Hepatocyte (in vitro differentiated cells): ENCODE data around the gene WNK1. TPM values are rescaled to one million over a fixed set of nuclear protein-coding genes. Genes with fewer than 3 reads are reported as not detected.

Experiments used
- DNase-seq: peaks from one replicate; pipeline ENCODE4 v3.0.0-alpha.2; 2016; ENCODE audit warnings: low spot score
- H2AFZ ChIP-seq: fragments of 200-600 bp; sonication (generic); 2 replicates; pipeline ENCODE4 v1.6.0; 2016; ENCODE audit warnings: antibody characterized with exemption, mild to moderate bottlenecking
- H3K27ac ChIP-seq: fragments of 200-600 bp; sonication (generic); 2 replicates; pipeline ENCODE4 v1.5.1; 2016; ENCODE audit warnings: mild to moderate bottlenecking
- H3K27me3 ChIP-seq: fragments of 200-600 bp; sonication (generic); 2 replicates; pipeline ENCODE4 v1.6.1; 2016
- H3K36me3 ChIP-seq: fragments of 200-600 bp; sonication (generic); replicated peaks from 2 replicates; pipeline ENCODE4 v1.5.1; 2016; ENCODE audit warnings: low read depth; ENCODE audit not compliant: insufficient read depth
- H3K4me1 ChIP-seq: fragments of 200-600 bp; sonication (generic); 2 replicates; pipeline ENCODE4 v1.5.1; 2016; ENCODE audit warnings: mild to moderate bottlenecking, moderate library complexity; ENCODE audit not compliant: insufficient read depth
- H3K4me2 ChIP-seq: fragments of 200-600 bp; sonication (generic); 2 replicates; pipeline ENCODE4 v1.6.0; 2016
- H3K4me3 ChIP-seq: fragments of 200-600 bp; sonication (generic); 2 replicates; pipeline ENCODE4 v1.5.1; 2016; ENCODE audit warnings: mild to moderate bottlenecking
- H3K79me2 ChIP-seq: fragments of 200-600 bp; sonication (generic); 2 replicates; pipeline ENCODE4 v1.6.0; 2017; ENCODE audit warnings: mild to moderate bottlenecking
- H3K9me2 ChIP-seq: fragments of 200-600 bp; sonication (generic); replicated peaks from 2 replicates; pipeline ENCODE4 v1.6.0; 2017; ENCODE audit warnings: mild to moderate bottlenecking; ENCODE audit not compliant: insufficient read depth
- H3K9me3 ChIP-seq: fragments of 200-600 bp; sonication (generic); 2 replicates; pipeline ENCODE4 v1.5.1; 2016; ENCODE audit warnings: low read depth, mild to moderate bottlenecking
- H4K20me1 ChIP-seq: fragments of 200-600 bp; sonication (generic); 2 replicates; pipeline ENCODE4 v1.6.0; 2016; ENCODE audit warnings: mild to moderate bottlenecking; ENCODE audit not compliant: insufficient read depth, poor library complexity, severe bottlenecking
- EZH2 ChIP-seq: fragments of 200-600 bp; sonication (generic); IDR thresholded peaks from 2 replicates; pipeline ENCODE4 v1.6.1; 2016; ENCODE audit warnings: antibody characterized with exemption, mild to moderate bottlenecking, borderline replicate concordance
- EZH2phosphoT487 ChIP-seq: fragments of 200-600 bp; sonication (generic); IDR thresholded peaks from one replicate; pipeline ENCODE4 v1.6.1; 2018; ENCODE audit warnings: antibody characterized with exemption, mild to moderate bottlenecking, low read depth, moderate library complexity; ENCODE audit not compliant: unreplicated experiment, severe bottlenecking
- WGBS: methylation state at CpG from one replicate; pipeline ENCODE4 v1.1.6; 2016; ENCODE audit warnings: low lambda C conversion rate; ENCODE audit errors: missing lambda C conversion rate; 5-methylcytosine and 5-hydroxymethylcytosine counted together
- polyA plus RNA-seq: library from polyadenylated mRNA; unstranded; fragments of >200 nt; fragmentation: Nextera tagmentation; extraction: Ambion mirVana; gene quantifications from 2 replicates; pipeline ENCODE4 v1.2.1, GENCODE V29; 2016
- total RNA-seq: library from RNA; depleted of rRNA; stranded (reverse); fragments of >200 nt; gene quantifications from 2 replicates; pipeline ENCODE4 v1.2.3, GENCODE V29; 2014
- TF ChIP-seq, protein P1 (sequence below): fragments of 200-600 bp; sonication (generic); IDR thresholded peaks from 2 replicates; pipeline ENCODE4 v1.5.1; 2016; ENCODE audit warnings: antibody characterized with exemption, mild to moderate bottlenecking; ENCODE audit not compliant: poor library complexity

WNK1 gene
- total and polyA plus RNA-seq, 2 experiments from 2014 or later = 58.5 to 62.6 TPM

DNA sequence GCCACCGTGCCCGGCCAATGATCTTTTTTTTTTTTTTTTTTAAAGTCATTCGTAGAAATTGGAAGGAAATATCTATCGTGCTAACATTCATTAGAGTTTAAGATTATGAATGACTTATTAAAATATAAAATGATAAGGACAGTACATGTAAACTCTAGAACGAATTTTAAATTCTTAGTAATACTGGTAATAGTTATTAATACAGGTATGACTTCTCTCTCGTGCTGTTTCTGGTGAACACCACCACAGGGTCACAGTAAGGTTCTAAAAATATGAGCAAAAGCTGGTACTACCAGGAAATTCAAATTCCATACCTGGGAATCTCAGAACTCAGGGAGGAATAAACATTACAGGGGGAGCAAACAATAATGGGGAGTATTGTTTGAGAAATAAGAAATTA, 26.2 kb downstream of the WNK1 start:
- DNase-seq = no peak
- Histone ChIP-seq H2AFZ (no peak overlapping the region), H3K9me3 (no peaks in the 10 kb centered on the region), H4K20me1 (peaks cover 81% of the 10 kb centered on the region), H3K27me3 (no peaks in the 10 kb centered on the region), H3K4me1 (peaks cover 32% of the 10 kb centered on the region), H3K27ac (no peak overlapping the region), H3K4me3 (no peak overlapping the region), H3K79me2 (peaks cover 98% of the 10 kb centered on the region), H3K4me2 (no peak overlapping the region), H3K36me3 (no peaks in the 10 kb centered on the region), H3K9me2 (no peaks in the 10 kb centered on the region)
- TF ChIP-seq, protein P1, sequence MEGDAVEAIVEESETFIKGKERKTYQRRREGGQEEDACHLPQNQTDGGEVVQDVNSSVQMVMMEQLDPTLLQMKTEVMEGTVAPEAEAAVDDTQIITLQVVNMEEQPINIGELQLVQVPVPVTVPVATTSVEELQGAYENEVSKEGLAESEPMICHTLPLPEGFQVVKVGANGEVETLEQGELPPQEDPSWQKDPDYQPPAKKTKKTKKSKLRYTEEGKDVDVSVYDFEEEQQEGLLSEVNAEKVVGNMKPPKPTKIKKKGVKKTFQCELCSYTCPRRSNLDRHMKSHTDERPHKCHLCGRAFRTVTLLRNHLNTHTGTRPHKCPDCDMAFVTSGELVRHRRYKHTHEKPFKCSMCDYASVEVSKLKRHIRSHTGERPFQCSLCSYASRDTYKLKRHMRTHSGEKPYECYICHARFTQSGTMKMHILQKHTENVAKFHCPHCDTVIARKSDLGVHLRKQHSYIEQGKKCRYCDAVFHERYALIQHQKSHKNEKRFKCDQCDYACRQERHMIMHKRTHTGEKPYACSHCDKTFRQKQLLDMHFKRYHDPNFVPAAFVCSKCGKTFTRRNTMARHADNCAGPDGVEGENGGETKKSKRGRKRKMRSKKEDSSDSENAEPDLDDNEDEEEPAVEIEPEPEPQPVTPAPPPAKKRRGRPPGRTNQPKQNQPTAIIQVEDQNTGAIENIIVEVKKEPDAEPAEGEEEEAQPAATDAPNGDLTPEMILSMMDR = no peak
- TF ChIP-seq EZH2 = no peak
- no peak for TF ChIP-seq EZH2phosphoT487
- WGBS = 92% methylated on average over 6 of the region's 6 CpGs

DNA sequence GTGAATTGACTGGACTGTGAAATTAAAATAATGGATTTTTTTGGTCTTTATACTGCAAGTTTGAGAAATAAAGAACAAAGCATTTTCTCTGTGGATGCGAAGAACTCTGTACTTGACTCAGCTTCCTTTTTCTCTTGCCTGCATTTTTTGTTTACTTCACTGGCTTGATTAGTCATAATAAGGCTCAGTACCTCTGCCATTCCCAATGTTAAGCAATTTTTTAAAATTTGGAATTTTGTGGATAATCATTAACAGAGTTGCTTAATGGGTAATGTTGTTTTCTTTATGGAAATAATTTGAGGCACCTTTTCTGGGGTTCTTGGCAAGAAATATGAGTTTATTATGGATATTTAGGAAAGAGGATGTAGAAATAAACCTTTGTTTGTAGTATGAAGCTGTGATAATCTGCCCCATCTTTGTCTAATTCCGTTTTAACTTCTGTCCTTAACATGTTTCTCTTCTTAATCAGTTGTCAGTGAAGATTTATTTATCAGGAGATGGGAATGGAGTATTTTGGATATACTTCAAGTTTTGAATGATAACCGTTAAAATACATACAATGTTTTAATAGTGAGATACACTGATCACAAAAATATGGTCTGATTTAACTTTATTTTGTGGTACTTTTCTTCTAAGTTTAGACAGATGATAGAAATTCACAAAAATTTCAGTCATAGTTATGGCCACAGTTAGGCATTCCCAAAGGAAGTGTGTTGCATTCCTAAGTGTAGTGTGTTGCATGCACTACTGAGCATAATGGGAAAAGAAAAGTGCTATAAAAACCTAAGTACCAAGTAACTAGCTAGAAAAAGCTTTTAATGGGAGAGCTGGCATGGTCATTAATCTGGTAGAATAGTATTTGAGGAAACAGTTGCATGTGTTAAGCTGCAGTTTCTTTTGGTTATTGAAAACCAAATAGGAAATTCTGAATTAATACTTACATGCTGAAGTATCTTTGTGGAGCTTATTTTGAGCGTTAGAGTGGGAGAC, 27.7 kb downstream of the WNK1 start:
- Histone ChIP-seq H3K9me3 (no peaks in the 10 kb centered on the region), H4K20me1 (peaks cover 79% of the 10 kb centered on the region), H3K27me3 (no peaks in the 10 kb centered on the region), H3K4me2 (no peak overlapping the region), H3K36me3 (no peaks in the 10 kb centered on the region), H3K4me1 (peaks cover 24% of the 10 kb centered on the region), H3K27ac (peak overlapping the region; percentile 18), H2AFZ (no peak overlapping the region), H3K9me2 (no peaks in the 10 kb centered on the region), H3K4me3 (no peak overlapping the region), H3K79me2 (peaks cover 96% of the 10 kb centered on the region)
- TF ChIP-seq EZH2 (no peak), EZH2phosphoT487 (no peak)
- TF ChIP-seq, protein P1 = no peak
- 57% methylated on average over 4 of the region's 4 CpGs for WGBS
- DNase-seq = no peak

DNA sequence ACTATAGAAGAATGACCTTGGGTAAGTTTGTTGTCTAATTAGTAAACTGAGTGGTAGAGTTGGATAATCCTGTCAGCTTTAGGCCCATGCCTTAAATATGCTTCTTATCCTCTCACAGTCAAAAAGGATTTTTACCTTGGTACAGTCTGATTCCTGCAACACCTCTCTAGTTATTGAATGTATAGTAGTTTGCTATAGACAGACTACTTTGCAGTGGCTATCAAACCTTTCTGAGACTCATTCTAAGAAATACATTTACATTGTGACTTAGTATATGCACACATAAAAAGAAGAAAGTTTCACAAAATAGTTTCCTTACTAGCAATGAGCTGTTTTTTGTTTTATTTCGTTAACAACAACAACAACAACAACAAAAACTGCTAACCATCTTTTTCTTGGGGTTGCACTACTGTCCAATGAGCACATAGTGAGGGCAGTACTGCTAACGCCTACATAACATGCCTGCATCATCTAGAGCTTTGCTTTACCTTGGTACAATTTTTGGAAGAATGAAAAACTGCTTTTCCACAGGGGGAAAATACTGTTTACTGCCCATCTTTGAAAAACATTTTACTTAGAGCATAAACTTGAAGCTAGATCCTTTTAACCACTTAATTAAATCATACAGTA, 28.5 kb downstream of the WNK1 start:
- no peak for TF ChIP-seq EZH2
- TF ChIP-seq EZH2phosphoT487 = no peak
- Histone ChIP-seq H3K4me1 (peaks cover 21% of the 10 kb centered on the region), H3K79me2 (peaks cover 96% of the 10 kb centered on the region), H3K4me2 (no peak overlapping the region), H4K20me1 (peaks cover 75% of the 10 kb centered on the region), H2AFZ (no peak overlapping the region), H3K36me3 (no peaks in the 10 kb centered on the region), H3K27me3 (no peaks in the 10 kb centered on the region), H3K9me2 (no peaks in the 10 kb centered on the region), H3K9me3 (no peaks in the 10 kb centered on the region), H3K4me3 (no peak overlapping the region), H3K27ac (peak overlapping the region; percentile 9)
- DNase-seq = no peak
- 81% methylated on average over 2 of the region's 2 CpGs for WGBS

DNA sequence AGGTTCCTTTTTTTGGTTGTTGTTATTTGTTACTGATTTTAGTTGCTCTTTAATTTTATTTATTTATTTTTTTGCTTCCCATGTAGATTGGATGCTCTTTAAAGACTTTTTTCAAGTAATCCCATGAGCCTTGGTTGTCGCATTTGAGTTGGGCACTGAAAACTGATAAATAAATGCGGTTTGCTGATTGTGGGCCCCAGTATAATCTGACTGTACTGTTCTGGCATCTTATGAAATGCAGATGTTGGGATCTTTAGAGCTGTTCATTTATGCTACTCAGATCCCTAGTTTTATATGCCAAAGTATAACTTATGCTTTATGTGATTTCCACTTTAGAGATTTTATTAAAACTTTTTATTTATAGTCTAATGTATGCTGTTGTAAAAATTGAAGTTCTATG, 33.3 kb downstream of the WNK1 start:
- H3K4me2 ChIP-seq = no peak overlapping the region
- WGBS = 65% methylated on average over 2 of the region's 2 CpGs

More for the DNA sequence above, 33.3 kb downstream of the WNK1 start:
- Histone ChIP-seq H3K9me3 (no peaks in the 10 kb centered on the region), H3K36me3 (no peaks in the 10 kb centered on the region), H3K27me3 (no peaks in the 10 kb centered on the region), H3K4me1 (peaks cover 6% of the 10 kb centered on the region), H3K27ac (no peak overlapping the region), H3K79me2 (peaks cover 96% of the 10 kb centered on the region), H4K20me1 (peaks cover 73% of the 10 kb centered on the region), H3K4me3 (no peak overlapping the region), H3K9me2 (no peaks in the 10 kb centered on the region), H2AFZ (no peak overlapping the region)
- no peak for DNase-seq
- TF ChIP-seq, protein P1 = no peak
- no peak for TF ChIP-seq EZH2phosphoT487
- TF ChIP-seq EZH2 = no peak
